HCT116 (cell line): ENCODE data around the gene EOMES. TPM values are rescaled to one million over a fixed set of nuclear protein-coding genes. Genes with fewer than 3 reads are reported as not detected.

Source experiments
- ATAC-seq: fragments of 200-7000 bp; cut with Tn5 transposase; 2 replicates; pipeline ENCODE4 v1.9.1; 2020; ENCODE audit warnings: mild to moderate bottlenecking, moderate library complexity
- BruUV-seq: library from RNA; stranded (reverse); fragments of 400-500 nt; replicated peaks from 2 replicates; lab custom pipeline; 2021; lab: Mats Ljungman, UMichigan
- CTCF ChIA-PET: fragments of 300-600 bp; sonication (Branson Sonifier 250); formaldehyde crosslinking; loops from one replicate; lab custom pipeline; 2021; ENCODE audit warnings: antibody characterized with exemption; lab: Charles Lee
- POLR2A ChIA-PET: fragments of 300-600, 350-600 bp; sonication (Branson Sonifier 250); formaldehyde crosslinking; loops from one replicate; lab custom pipeline; 2021; ENCODE audit warnings: antibody characterized with exemption; lab: Charles Lee
- RAD21 ChIA-PET, 2 experiments: fragments of 300-600 bp; sonication (Branson Sonifier 250); formaldehyde crosslinking; loops; one replicate each; lab custom pipeline; 2023; ENCODE audit warnings: low total read pairs in 2 of 2; ENCODE audit not compliant: uncharacterized antibody in 2 of 2, unreplicated experiment in 2 of 2, low non-redundant PET in 1 of 2; lab: Charles Lee
- DNase-seq: peaks from one replicate; pipeline ENCODE4 v3.0.0-alpha.2; 2010; ENCODE audit warnings: low read depth, low spot score
- H2AFZ ChIP-seq: fragments of 200-600 bp; shearing (Covaris generic), sonication (generic); 2 replicates; pipeline ENCODE4 v1.6.1; 2017; ENCODE audit warnings: low read depth, mixed run types, mixed read lengths, antibody characterized with exemption, low read length; ENCODE audit not compliant: poor library complexity, severe bottlenecking
- H3K27ac ChIP-seq: 2 replicates; pipeline ENCODE4 v1.5.1; 2012; ENCODE audit warnings: low read depth, low read length
- H3K27me3 ChIP-seq: fragments of 200-600 bp; sonication (generic); 2 replicates; pipeline ENCODE4 v1.6.1; 2016; ENCODE audit warnings: mixed run types, low read length, mixed read lengths; ENCODE audit not compliant: insufficient read depth
- H3K36me3 ChIP-seq, 2 experiments: fragments of 200-500 bp in 1 of 2; fragments of 200-600 bp in 1 of 2; sonication (Bioruptor generic) in 1 of 2; sonication (generic) in 1 of 2; 2 replicates each; pipeline versions ENCODE4 v1.5.1 to v1.6.1; 2014 to 2016; ENCODE audit warnings: low read length in 2 of 2, inconsistent platforms in 1 of 2, mixed read lengths in 1 of 2, mixed run types in 1 of 2; ENCODE audit not compliant: insufficient read depth in 2 of 2, control insufficient read depth in 1 of 2
- H3K4me1 ChIP-seq, 2 experiments: fragments of 200-600 bp in 1 of 2; sonication (generic) in 1 of 2; 2 replicates each; pipeline versions ENCODE4 v1.5.1 to v1.6.1; 2012 to 2017; ENCODE audit warnings: low read length in 2 of 2, inconsistent platforms in 1 of 2, mild to moderate bottlenecking in 1 of 2, mixed read lengths in 1 of 2, mixed run types in 1 of 2, moderate library complexity in 1 of 2; ENCODE audit not compliant: insufficient read depth in 2 of 2, control insufficient read depth in 1 of 2
- H3K4me2 ChIP-seq: fragments of 200-600 bp; sonication (generic); 2 replicates; pipeline ENCODE4 v1.6.1; 2017; ENCODE audit warnings: mixed run types, low read length, mixed read lengths
- H3K4me3 ChIP-seq, 2 experiments: fragments of 200-600 bp in 1 of 2; sonication (generic) in 1 of 2; replicated peaks in 1 of 2; 2 replicates each; pipeline ENCODE4 v1.5.1; 2011 to 2016; ENCODE audit warnings: low read length in 2 of 2, control low read depth in 1 of 2, low read depth in 1 of 2, mild to moderate bottlenecking in 1 of 2, mixed read lengths in 1 of 2, mixed run types in 1 of 2
- H3K79me2 ChIP-seq: fragments of 200-600 bp; sonication (generic); 2 replicates; pipeline ENCODE4 v1.6.1; 2017; ENCODE audit warnings: mild to moderate bottlenecking, mixed run types, low read length, moderate library complexity, mixed read lengths; ENCODE audit not compliant: insufficient read depth
- H3K9ac ChIP-seq: fragments of 200-600 bp; sonication (generic); 2 replicates; pipeline ENCODE4 v1.6.1; 2016; ENCODE audit warnings: low read length, mixed read lengths
- H3K9me2 ChIP-seq: fragments of 200-600 bp; sonication (generic), shearing (Covaris generic); 2 replicates; pipeline ENCODE4 v1.6.1; 2017; ENCODE audit warnings: mixed run types, mild to moderate bottlenecking, moderate library complexity; ENCODE audit not compliant: insufficient read depth
- H3K9me3 ChIP-seq, 2 experiments: fragments of 200-500 bp in 1 of 2; fragments of 200-600 bp in 1 of 2; sonication (Bioruptor generic) in 1 of 2; sonication (generic) in 1 of 2; 2 replicates each; pipeline ENCODE4 v1.6.1; 2014 to 2017; ENCODE audit warnings: low read length in 2 of 2, mixed read lengths in 2 of 2, inconsistent platforms in 1 of 2, low read depth in 1 of 2, mild to moderate bottlenecking in 1 of 2, mixed run types in 1 of 2, moderate library complexity in 1 of 2; ENCODE audit not compliant: control insufficient read depth in 1 of 2, insufficient read depth in 1 of 2
- H4K20me1 ChIP-seq: fragments of 200-600 bp; sonication (generic), shearing (Covaris generic); 2 replicates; pipeline ENCODE4 v1.6.1; 2017; ENCODE audit warnings: mixed run types, mild to moderate bottlenecking, moderate library complexity; ENCODE audit not compliant: insufficient read depth
- EGR1 ChIP-seq: IDR thresholded peaks from 2 replicates; pipeline ENCODE4 v1.6.1; 2012; ENCODE audit warnings: low read depth
- EZH2 ChIP-seq: fragments of 200-600 bp; sonication (generic); IDR thresholded peaks from 2 replicates; pipeline ENCODE4 v1.6.1; 2017; ENCODE audit warnings: antibody characterized with exemption, mixed run types
- FOSL1 ChIP-seq: IDR thresholded peaks from 2 replicates; pipeline ENCODE4 v1.6.1; 2012; ENCODE audit warnings: low read depth
- JUND ChIP-seq: IDR thresholded peaks from 2 replicates; pipeline ENCODE4 v1.6.1; 2012
- POLR2AphosphoS5 ChIP-seq: IDR thresholded peaks from 2 replicates; pipeline ENCODE4 v1.6.1; 2011; ENCODE audit warnings: mild to moderate bottlenecking, low read depth, low read length, moderate library complexity
- SIN3A ChIP-seq: IDR thresholded peaks from 2 replicates; pipeline ENCODE4 v1.6.1; 2012; ENCODE audit warnings: low read depth
- SRF ChIP-seq: IDR thresholded peaks from 2 replicates; pipeline ENCODE4 v1.6.1; 2012; ENCODE audit warnings: low read depth
- TCF7L2 ChIP-seq: IDR thresholded peaks from 2 replicates; pipeline ENCODE4 v1.7.0; 2011; ENCODE audit warnings: borderline replicate concordance, inconsistent platforms; ENCODE audit not compliant: insufficient read depth, insufficient read length; ENCODE audit errors: extremely low read depth
- ZNF274 ChIP-seq: fragments of 200-500 bp; sonication (Bioruptor generic); IDR thresholded peaks from 2 replicates; pipeline ENCODE4 v1.6.1; 2014; ENCODE audit warnings: mild to moderate bottlenecking, low read depth, low read length, inconsistent platforms
- intact Hi-C: fragments of 100-400 bp; cut with micrococcal nuclease; formaldehyde crosslinking; loops from 2 replicates; pipeline ENCODE4 v1.10.0; 2022
- total RNA-seq: library from RNA; stranded (reverse); gene quantifications from one replicate; pipeline ENCODE4 v1.2.1, GENCODE V29; 2021; ENCODE audit not compliant: unreplicated experiment
- TF ChIP-seq, protein P1 (sequence below): IDR thresholded peaks from 2 replicates; pipeline ENCODE4 v1.6.1; 2012
- TF ChIP-seq, protein P2 (sequence below): IDR thresholded peaks from 2 replicates; pipeline ENCODE4 v1.6.1; 2011; ENCODE audit warnings: mild to moderate bottlenecking, low read length, moderate library complexity; ENCODE audit not compliant: insufficient replicate concordance; ENCODE audit errors: extremely low read depth
- TF ChIP-seq, protein P3 (sequence below), 3 experiments: fragments of 200-600 bp in 1 of 3; sonication (generic) in 1 of 3; IDR thresholded peaks in 2 of 3; conservative IDR thresholded peaks in 1 of 3; 2 replicates each; pipeline ENCODE4 v1.5.1; 2012 to 2017; ENCODE audit warnings: low read depth in 2 of 3, low read length in 2 of 3, antibody characterized with exemption in 1 of 3, borderline replicate concordance in 1 of 3, control low read depth in 1 of 3, mild to moderate bottlenecking in 1 of 3, mixed read lengths in 1 of 3, mixed run types in 1 of 3, moderate library complexity in 1 of 3; ENCODE audit not compliant: insufficient read depth in 1 of 3

Gene EOMES
- total RNA-seq, 1 experiment from 2014 or later, result 1.4 TPM

DNA sequence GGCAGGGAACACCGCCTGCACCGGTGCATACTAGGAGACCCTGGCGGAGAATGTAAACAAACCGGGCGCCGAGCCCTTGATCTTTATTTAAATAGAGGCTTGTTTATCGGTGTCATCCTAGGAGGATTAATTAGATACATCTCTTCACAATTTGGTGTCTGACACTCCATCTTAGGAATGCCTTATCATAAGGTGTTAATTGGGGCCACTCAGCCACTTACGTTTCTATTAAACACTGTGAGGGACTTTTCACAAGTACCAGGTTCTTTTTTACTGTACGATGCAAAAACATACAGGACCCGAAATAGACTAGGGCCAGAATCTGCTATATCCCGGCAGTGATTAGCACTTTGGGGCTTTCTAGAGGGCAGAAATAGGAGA lies 8.0 kb downstream of the EOMES start:
- Histone ChIP-seq H3K4me3 (no peak overlapping the region), H3K4me1 (peaks cover 0 to 4% of the 10 kb centered on the region in 2 experiments; a peak in 1 of 4 replicates), H3K79me2 (no peaks in the 10 kb centered on the region), H3K9ac (no peak overlapping the region), H3K36me3 (no peaks in the 10 kb centered on the region), H3K27me3 (no peaks in the 10 kb centered on the region), H3K9me3 (no peaks in the 10 kb centered on the region), H3K4me2 (no peak overlapping the region), H4K20me1 (no peaks in the 10 kb centered on the region), H2AFZ (no peak overlapping the region), H3K27ac (no peak overlapping the region), H3K9me2 (no peaks in the 10 kb centered on the region)
- DNase-seq, result no peak
- intact Hi-C loops, result no loop called here
- TF ChIP-seq FOSL1, result no peak
- TF ChIP-seq, protein P1, sequence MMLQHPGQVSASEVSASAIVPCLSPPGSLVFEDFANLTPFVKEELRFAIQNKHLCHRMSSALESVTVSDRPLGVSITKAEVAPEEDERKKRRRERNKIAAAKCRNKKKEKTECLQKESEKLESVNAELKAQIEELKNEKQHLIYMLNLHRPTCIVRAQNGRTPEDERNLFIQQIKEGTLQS, result no peak
- CTCF ChIA-PET, result interaction anchor here (3.9 kb wide), 1 partner anchor 613 kb away, joined by 47 read pairs; no protein-coding TSS in a partner anchor
- no TSS peak for BruUV-seq
- POLR2A ChIA-PET, result no interaction called here
- no peak for ATAC-seq
- RAD21 ChIA-PET, result no interaction called here

DNA sequence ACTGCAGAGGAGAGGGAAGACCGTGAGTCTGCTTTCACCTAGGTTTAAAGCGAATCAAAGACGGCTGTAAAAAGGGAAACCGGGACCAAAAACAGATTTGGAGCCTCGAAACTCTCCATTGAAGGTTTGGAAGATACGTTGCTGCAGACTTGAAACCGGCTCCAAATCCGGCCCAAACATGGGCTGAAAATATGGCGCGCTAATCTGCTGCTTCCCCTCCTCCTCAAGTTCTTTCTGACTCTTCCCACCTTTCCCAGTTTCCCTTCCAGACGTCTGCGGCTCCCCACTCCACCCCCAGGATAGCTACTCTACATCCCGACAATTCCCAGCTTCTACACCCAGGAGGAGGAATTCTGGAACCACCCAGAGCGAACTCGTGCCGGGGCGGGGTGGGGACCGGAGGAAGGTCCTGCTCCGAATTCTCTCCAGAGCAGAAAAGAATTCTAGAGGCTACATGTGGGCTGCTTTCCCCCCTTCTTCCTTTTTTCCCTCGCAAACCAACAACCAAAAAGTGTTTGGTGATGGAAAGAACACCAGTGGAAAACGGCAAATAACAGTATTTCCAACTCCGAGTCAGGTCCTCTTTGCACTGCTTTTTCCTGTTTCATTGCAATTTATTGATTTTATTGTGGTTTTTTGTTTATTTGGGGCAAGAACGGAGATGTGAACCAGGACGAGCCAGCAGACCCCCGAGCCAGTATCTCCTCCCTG lies 8.5 kb downstream of the EOMES start:
- Histone ChIP-seq H3K4me2 (no peak overlapping the region), H3K4me3 (no peak overlapping the region), H3K9ac (no peak overlapping the region), H2AFZ (no peak overlapping the region), H3K27ac (no peak overlapping the region), H4K20me1 (no peaks in the 10 kb centered on the region)
- ChIA-PET RAD21 (no interaction called here), CTCF (interaction anchor here (2.0 to 3.9 kb wide), 3 partner anchors 9 to 614 kb away, joined by 8 to 47 read pairs (median 30); partner anchors contain the start of gene EOMES)
- intact Hi-C loops, result loop anchor here (2.0 kb wide), 2 partner anchors 573 to 1013 kb away; no protein-coding TSS in a partner anchor
- TF ChIP-seq JUND, result no peak
- no peak for TF ChIP-seq FOSL1
- TF ChIP-seq, protein P1, result no peak
- no peak for TF ChIP-seq POLR2AphosphoS5
- no peak for TF ChIP-seq SRF
- TF ChIP-seq, protein P2, sequence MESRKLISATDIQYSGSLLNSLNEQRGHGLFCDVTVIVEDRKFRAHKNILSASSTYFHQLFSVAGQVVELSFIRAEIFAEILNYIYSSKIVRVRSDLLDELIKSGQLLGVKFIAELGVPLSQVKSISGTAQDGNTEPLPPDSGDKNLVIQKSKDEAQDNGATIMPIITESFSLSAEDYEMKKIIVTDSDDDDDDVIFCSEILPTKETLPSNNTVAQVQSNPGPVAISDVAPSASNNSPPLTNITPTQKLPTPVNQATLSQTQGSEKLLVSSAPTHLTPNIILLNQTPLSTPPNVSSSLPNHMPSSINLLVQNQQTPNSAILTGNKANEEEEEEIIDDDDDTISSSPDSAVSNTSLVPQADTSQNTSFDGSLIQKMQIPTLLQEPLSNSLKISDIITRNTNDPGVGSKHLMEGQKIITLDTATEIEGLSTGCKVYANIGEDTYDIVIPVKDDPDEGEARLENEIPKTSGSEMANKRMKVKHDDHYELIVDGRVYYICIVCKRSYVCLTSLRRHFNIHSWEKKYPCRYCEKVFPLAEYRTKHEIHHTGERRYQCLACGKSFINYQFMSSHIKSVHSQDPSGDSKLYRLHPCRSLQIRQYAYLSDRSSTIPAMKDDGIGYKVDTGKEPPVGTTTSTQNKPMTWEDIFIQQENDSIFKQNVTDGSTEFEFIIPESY, result no peak
- no peak for TF ChIP-seq EZH2
- TF ChIP-seq, protein P3, sequence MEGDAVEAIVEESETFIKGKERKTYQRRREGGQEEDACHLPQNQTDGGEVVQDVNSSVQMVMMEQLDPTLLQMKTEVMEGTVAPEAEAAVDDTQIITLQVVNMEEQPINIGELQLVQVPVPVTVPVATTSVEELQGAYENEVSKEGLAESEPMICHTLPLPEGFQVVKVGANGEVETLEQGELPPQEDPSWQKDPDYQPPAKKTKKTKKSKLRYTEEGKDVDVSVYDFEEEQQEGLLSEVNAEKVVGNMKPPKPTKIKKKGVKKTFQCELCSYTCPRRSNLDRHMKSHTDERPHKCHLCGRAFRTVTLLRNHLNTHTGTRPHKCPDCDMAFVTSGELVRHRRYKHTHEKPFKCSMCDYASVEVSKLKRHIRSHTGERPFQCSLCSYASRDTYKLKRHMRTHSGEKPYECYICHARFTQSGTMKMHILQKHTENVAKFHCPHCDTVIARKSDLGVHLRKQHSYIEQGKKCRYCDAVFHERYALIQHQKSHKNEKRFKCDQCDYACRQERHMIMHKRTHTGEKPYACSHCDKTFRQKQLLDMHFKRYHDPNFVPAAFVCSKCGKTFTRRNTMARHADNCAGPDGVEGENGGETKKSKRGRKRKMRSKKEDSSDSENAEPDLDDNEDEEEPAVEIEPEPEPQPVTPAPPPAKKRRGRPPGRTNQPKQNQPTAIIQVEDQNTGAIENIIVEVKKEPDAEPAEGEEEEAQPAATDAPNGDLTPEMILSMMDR (IDR thresholded peaks at IDR 0.05 in 2 of 3, conservative IDR thresholded peaks at IDR 0.05 in 1 of 3; ENCODE audit: borderline replicate concordance in 1 of 3, insufficient read depth in 1 of 3, low read depth in 2 of 3, low read length in 2 of 3), result no peak
- TF ChIP-seq SIN3A, result no peak
- TF ChIP-seq TCF7L2, result no peak
- TF ChIP-seq ZNF274, result no peak
- no peak for TF ChIP-seq EGR1
- TF ChIP-seq, all 23 proteins: peak for 0
- DNase-seq (no peak), ATAC-seq (no peak)
- POLR2A ChIA-PET, result no interaction called here
- H3K27me3 ChIP-seq, result no peaks in the 10 kb centered on the region
- H3K79me2 ChIP-seq, result no peaks in the 10 kb centered on the region
- peaks cover 0 to 4% of the 10 kb centered on the region in 2 experiments; a peak in 1 of 4 replicates for H3K4me1 ChIP-seq
- H3K9me2 ChIP-seq, result no peaks in the 10 kb centered on the region
- no TSS peak for BruUV-seq
- no peaks in the 10 kb centered on the region for H3K9me3 ChIP-seq
- no peaks in the 10 kb centered on the region for H3K36me3 ChIP-seq
